ENCODE measurements around the gene SUN1. TPM values are rescaled to one million over a fixed set of nuclear protein-coding genes. Genes with fewer than 3 reads are reported as not detected.

Gene SUN1
- total and polyA plus RNA-seq, 10 of the 15 experiments (the other 5 are each of a cell fraction or from before 2014, with no cell fraction given), result 27.8 to 107 (median 65.8) TPM

DNA sequence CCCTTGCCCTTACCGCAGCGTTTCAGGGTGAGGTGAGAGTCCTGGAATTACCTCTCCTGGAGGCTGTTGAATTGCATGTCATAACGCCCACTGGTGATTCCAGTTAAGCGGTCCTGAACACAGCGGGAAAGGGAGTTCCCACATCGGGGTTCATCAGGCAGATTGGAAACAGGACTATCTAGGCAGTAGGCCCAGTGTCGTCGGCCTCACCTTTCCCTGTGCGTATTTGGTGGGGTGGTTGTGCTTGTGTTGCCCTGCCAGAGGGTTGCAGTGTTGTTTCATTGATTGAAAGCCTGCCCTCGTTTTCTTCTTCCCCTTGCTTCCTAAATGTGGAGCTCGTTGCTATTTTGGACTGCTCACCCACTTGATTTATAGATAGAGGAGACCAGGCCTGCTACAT lies 10.6 kb upstream of the SUN1 start:
- H3K27ac ChIP-seq (ENCODE audit: control insufficient read depth, insufficient read depth), result no peak overlapping the region
- H3K4me1 ChIP-seq (ENCODE audit: control insufficient read depth, insufficient read depth, low read length), result peaks cover 12% of the 10 kb centered on the region
- DNase-seq (ENCODE audit: low read depth, low spot score), result no peak
- CTCF ChIA-PET, result interaction anchor here (0.7 to 1.4 kb wide), 2 partner anchors 10 to 51 kb away, joined by 3 read pairs; partner anchors contain the start of gene SUN1
- in situ Hi-C loops (cut with MboI) (no loop called here), intact Hi-C loops (cut with micrococcal nuclease; ENCODE audit: unreplicated experiment) (no loop called here)
- H3K4me2 ChIP-seq (ENCODE audit: control insufficient read depth, insufficient read depth), result no peak overlapping the region
- H4K20me1 ChIP-seq (ENCODE audit: control insufficient read depth, insufficient read depth), result no peaks in the 10 kb centered on the region
- H3K9ac ChIP-seq (ENCODE audit: control insufficient read depth, insufficient read depth, low read length), result no peak overlapping the region
- no peak for ATAC-seq
- H3K4me3 ChIP-seq, result no peak overlapping the region
- no peaks in the 10 kb centered on the region for H3K27me3 ChIP-seq (replicated peaks in 1 of 2; ENCODE audit: control insufficient read depth in 2 of 2, insufficient read depth in 2 of 2, low read length in 1 of 2)
- WGBS (ENCODE audit: insufficient coverage, insufficient replicate concordance, low lambda C conversion rate, missing lambda C conversion rate), result 86% methylated on average over 11 of the region's 11 CpGs
- H3K79me2 ChIP-seq (ENCODE audit: control insufficient read depth, insufficient read depth, low read length), result peaks cover 81% of the 10 kb centered on the region
- RAD21 ChIA-PET (ENCODE audit: unreplicated experiment), result interaction anchor here (0.8 kb wide), 1 partner anchor 10 kb away, joined by 4 read pairs; the partner anchor contains the start of gene SUN1
- no peak for FAIRE-seq
- no peak for TF ChIP-seq GATAD2B (conservative IDR thresholded peaks at IDR 0.05; ENCODE audit: low read depth)
- TF ChIP-seq, protein P1, sequence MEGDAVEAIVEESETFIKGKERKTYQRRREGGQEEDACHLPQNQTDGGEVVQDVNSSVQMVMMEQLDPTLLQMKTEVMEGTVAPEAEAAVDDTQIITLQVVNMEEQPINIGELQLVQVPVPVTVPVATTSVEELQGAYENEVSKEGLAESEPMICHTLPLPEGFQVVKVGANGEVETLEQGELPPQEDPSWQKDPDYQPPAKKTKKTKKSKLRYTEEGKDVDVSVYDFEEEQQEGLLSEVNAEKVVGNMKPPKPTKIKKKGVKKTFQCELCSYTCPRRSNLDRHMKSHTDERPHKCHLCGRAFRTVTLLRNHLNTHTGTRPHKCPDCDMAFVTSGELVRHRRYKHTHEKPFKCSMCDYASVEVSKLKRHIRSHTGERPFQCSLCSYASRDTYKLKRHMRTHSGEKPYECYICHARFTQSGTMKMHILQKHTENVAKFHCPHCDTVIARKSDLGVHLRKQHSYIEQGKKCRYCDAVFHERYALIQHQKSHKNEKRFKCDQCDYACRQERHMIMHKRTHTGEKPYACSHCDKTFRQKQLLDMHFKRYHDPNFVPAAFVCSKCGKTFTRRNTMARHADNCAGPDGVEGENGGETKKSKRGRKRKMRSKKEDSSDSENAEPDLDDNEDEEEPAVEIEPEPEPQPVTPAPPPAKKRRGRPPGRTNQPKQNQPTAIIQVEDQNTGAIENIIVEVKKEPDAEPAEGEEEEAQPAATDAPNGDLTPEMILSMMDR (IDR thresholded peaks at IDR 0.05 in 2 of 3, conservative IDR thresholded peaks at IDR 0.05 in 1 of 3; ENCODE audit: control insufficient read depth in 2 of 3, extremely low read depth in 1 of 3, insufficient read depth in 1 of 3, low read depth in 3 of 3, low read length in 3 of 3), result peak in 1 of 3 experiments; percentile 7; a peak in 1 of 6 replicates
- no peak for TF ChIP-seq WRNIP1 (IDR thresholded peaks at IDR 0.05; ENCODE audit: borderline replicate concordance, low read depth, low read length)
- no peaks in the 10 kb centered on the region for H3K9me3 ChIP-seq (replicated peaks; ENCODE audit: control insufficient read depth, insufficient read depth, low read length)
- BruUV-seq (replicated peaks), result no TSS peak
- SMC1A ChIA-PET (ENCODE audit: uncharacterized antibody, unreplicated experiment), result no interaction called here
- POLR2A ChIA-PET, result no interaction called here
- H3K36me3 ChIP-seq (ENCODE audit: control insufficient read depth in 2 of 2, insufficient read depth in 2 of 2, low read length in 1 of 2), result peaks cover 2 to 8% of the 10 kb centered on the region in 2 experiments
- H2AFZ ChIP-seq (ENCODE audit: control insufficient read depth, low read depth, low read length), result no peak overlapping the region

DNA sequence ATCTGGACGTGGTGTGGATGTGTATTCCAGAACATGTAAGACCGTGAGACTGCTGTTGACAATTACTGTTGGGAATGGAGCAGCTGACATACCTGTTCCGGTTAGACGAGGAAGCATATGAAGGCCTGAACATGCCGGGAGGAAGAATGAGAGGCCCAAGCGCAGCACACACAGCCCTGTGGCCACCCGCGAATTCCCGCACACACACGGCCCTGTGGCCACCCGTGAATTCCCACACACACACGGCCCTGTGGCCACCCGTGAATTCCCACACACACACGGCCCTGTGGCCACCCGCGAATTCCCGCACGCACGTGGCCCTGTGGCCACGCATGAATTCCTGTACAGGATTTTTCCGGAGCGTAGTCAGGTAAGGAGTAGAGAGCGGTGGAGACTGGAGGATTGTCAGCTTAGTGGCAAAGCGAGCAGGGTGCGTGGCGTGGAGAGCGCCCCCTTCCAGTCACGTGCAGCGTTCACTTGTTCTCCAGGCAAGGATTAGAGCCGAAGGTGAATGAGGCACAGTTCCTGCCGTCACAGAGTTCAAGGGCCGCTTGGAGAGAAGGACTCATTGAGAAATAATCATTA lies 9.5 kb upstream of the SUN1 start:
- H3K79me2 ChIP-seq (ENCODE audit: control insufficient read depth, insufficient read depth, low read length), result peaks cover 70% of the 10 kb centered on the region
- DNase-seq (ENCODE audit: low read depth, low spot score) (no peak), FAIRE-seq (no peak), ATAC-seq (no peak)
- TF ChIP-seq SREBF2 (IDR thresholded peaks at IDR 0.05; ENCODE audit: low read length), result no peak
- no peak for TF ChIP-seq ZNF207 (IDR thresholded peaks at IDR 0.05; ENCODE audit: borderline replicate concordance)
- no peak for TF ChIP-seq HDAC6 (IDR thresholded peaks at IDR 0.05; ENCODE audit: unreplicated experiment)
- TF ChIP-seq MYB (IDR thresholded peaks at IDR 0.05; ENCODE audit: borderline replicate concordance, low read depth, low read length), result no peak
- no peak for TF ChIP-seq WRNIP1 (IDR thresholded peaks at IDR 0.05; ENCODE audit: borderline replicate concordance, low read depth, low read length)
- TF ChIP-seq SUZ12 (IDR thresholded peaks at IDR 0.05; ENCODE audit: unreplicated experiment), result no peak
- H4K20me1 ChIP-seq (ENCODE audit: control insufficient read depth, insufficient read depth), result no peaks in the 10 kb centered on the region
- in situ Hi-C loops (cut with MboI), result no loop called here
- no peak overlapping the region for H3K4me2 ChIP-seq (ENCODE audit: control insufficient read depth, insufficient read depth)
- 95% methylated on average over 32 of the region's 32 CpGs for WGBS (ENCODE audit: insufficient coverage, insufficient replicate concordance, low lambda C conversion rate, missing lambda C conversion rate)
- POLR2A ChIA-PET, result no interaction called here
- H3K9me3 ChIP-seq (replicated peaks; ENCODE audit: control insufficient read depth, insufficient read depth, low read length), result no peaks in the 10 kb centered on the region
- RAD21 ChIA-PET (ENCODE audit: unreplicated experiment), result no interaction called here
- intact Hi-C loops (cut with micrococcal nuclease; ENCODE audit: unreplicated experiment), result no loop called here
- no peak overlapping the region for H3K4me3 ChIP-seq
- H3K4me1 ChIP-seq (ENCODE audit: control insufficient read depth, insufficient read depth, low read length), result peaks cover 12% of the 10 kb centered on the region
- no peak overlapping the region for H3K9ac ChIP-seq (ENCODE audit: control insufficient read depth, insufficient read depth, low read length)
- no peak overlapping the region for H2AFZ ChIP-seq (ENCODE audit: control insufficient read depth, low read depth, low read length)
- BruUV-seq (replicated peaks), result no TSS peak
- H3K36me3 ChIP-seq (ENCODE audit: control insufficient read depth in 2 of 2, insufficient read depth in 2 of 2, low read length in 1 of 2), result peaks cover 2 to 9% of the 10 kb centered on the region in 2 experiments
- H3K27me3 ChIP-seq (replicated peaks in 1 of 2; ENCODE audit: control insufficient read depth in 2 of 2, insufficient read depth in 2 of 2, low read length in 1 of 2), result no peaks in the 10 kb centered on the region
- H3K27ac ChIP-seq (ENCODE audit: control insufficient read depth, insufficient read depth), result no peak overlapping the region
- CTCF ChIA-PET, result interaction anchor here (1.4 kb wide), 1 partner anchor 9 kb away, joined by 3 read pairs; the partner anchor contains the start of gene SUN1
- SMC1A ChIA-PET (ENCODE audit: uncharacterized antibody, unreplicated experiment), result no interaction called here
